Activated CD8-positive, alpha-beta T cell treated with anti-CD3 and anti-CD28 coated beads for 36 hours (primary cell): ENCODE results near the gene GALNT7. TPM values are rescaled to one million over a fixed set of nuclear protein-coding genes. Genes with fewer than 3 reads are reported as not detected.
A peak's percentile ranks its signal among the peaks of the same experiment; 100 is the strongest.

Experiments used
- ATAC-seq: fragments of 200-7000 bp; cut with Tn5 transposase; one replicate; pipeline ENCODE4 v1.10.0; 2021; ENCODE audit warnings: mild to moderate bottlenecking, moderate library complexity
- CTCF ChIA-PET: fragments of 350-600 bp; sonication (Branson Sonifier 250); formaldehyde crosslinking; loops from one replicate; lab custom pipeline; 2021; ENCODE audit warnings: antibody characterized with exemption; lab: Charles Lee
- POLR2A ChIA-PET: fragments of 350-600 bp; sonication (Branson Sonifier 250); formaldehyde crosslinking; loops from one replicate; lab custom pipeline; 2021; ENCODE audit warnings: antibody characterized with exemption; lab: Charles Lee
- DNase-seq: peaks from one replicate; pipeline ENCODE4 v3.0.0-alpha.2; 2020
- H3K27ac Mint-ChIP-seq: one replicate; pipeline ENCODE4 v1.8.0; 2021; ENCODE audit warnings: mild to moderate bottlenecking, mixed read lengths
- H3K27me3 Mint-ChIP-seq: one replicate; pipeline ENCODE4 v1.8.0; 2021; ENCODE audit warnings: mixed read lengths
- H3K36me3 Mint-ChIP-seq: one replicate; pipeline ENCODE4 v1.8.0; 2021; ENCODE audit warnings: low read depth, mixed read lengths
- H3K4me1 Mint-ChIP-seq: one replicate; pipeline ENCODE4 v1.8.0; 2021; ENCODE audit warnings: low read depth, mixed read lengths
- H3K4me3 Mint-ChIP-seq: one replicate; pipeline ENCODE4 v1.8.0; 2021; ENCODE audit warnings: mild to moderate bottlenecking, moderate library complexity, mixed read lengths
- H3K9me3 Mint-ChIP-seq: one replicate; pipeline ENCODE4 v1.8.0; 2021; ENCODE audit warnings: mixed read lengths
- intact Hi-C: fragments of 100-400 bp; cut with micrococcal nuclease; formaldehyde crosslinking; loops from one replicate; pipeline ENCODE4 v1.10.0; 2022
- total RNA-seq, 2 experiments: library from RNA; stranded (reverse); gene quantifications; one replicate each; pipeline ENCODE4 v1.2.3, GENCODE V29; 2021
- TF ChIP-seq, protein P1 (sequence below): fragments of 200-600 bp; IDR thresholded peaks from one replicate; pipeline ENCODE4 v1.8.0; 2022; ENCODE audit warnings: antibody characterized with exemption, mild to moderate bottlenecking

GALNT7 gene
- total RNA-seq, 2 experiments from 2014 or later = 10.2 to 10.4 TPM

GRCh38 chr4:173202395-173202794 lies 33.8 kb downstream of the GALNT7 start:
- H3K4me1 Mint-ChIP-seq = peaks cover 15% of the 10 kb centered on the region
- peaks cover 13% of the 10 kb centered on the region for H3K36me3 Mint-ChIP-seq
- no peak overlapping the region for H3K4me3 Mint-ChIP-seq
- no peak for ATAC-seq
- intact Hi-C loops = no loop called here
- ChIA-PET POLR2A (interaction anchor here (0.7 kb wide), 1 partner anchor 55 kb away, joined by 3 read pairs; no protein-coding TSS in a partner anchor), CTCF (interaction anchor here (1.4 to 1.6 kb wide), 2 partner anchors 10 to 86 kb away, joined by 3 to 4 read pairs; no protein-coding TSS in a partner anchor)
- H3K27ac Mint-ChIP-seq = no peak overlapping the region
- TF ChIP-seq, protein P1, sequence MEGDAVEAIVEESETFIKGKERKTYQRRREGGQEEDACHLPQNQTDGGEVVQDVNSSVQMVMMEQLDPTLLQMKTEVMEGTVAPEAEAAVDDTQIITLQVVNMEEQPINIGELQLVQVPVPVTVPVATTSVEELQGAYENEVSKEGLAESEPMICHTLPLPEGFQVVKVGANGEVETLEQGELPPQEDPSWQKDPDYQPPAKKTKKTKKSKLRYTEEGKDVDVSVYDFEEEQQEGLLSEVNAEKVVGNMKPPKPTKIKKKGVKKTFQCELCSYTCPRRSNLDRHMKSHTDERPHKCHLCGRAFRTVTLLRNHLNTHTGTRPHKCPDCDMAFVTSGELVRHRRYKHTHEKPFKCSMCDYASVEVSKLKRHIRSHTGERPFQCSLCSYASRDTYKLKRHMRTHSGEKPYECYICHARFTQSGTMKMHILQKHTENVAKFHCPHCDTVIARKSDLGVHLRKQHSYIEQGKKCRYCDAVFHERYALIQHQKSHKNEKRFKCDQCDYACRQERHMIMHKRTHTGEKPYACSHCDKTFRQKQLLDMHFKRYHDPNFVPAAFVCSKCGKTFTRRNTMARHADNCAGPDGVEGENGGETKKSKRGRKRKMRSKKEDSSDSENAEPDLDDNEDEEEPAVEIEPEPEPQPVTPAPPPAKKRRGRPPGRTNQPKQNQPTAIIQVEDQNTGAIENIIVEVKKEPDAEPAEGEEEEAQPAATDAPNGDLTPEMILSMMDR = no peak
- H3K27me3 Mint-ChIP-seq = no peaks in the 10 kb centered on the region
- peaks cover 10% of the 10 kb centered on the region for H3K9me3 Mint-ChIP-seq
- no peak for DNase-seq

DNA sequence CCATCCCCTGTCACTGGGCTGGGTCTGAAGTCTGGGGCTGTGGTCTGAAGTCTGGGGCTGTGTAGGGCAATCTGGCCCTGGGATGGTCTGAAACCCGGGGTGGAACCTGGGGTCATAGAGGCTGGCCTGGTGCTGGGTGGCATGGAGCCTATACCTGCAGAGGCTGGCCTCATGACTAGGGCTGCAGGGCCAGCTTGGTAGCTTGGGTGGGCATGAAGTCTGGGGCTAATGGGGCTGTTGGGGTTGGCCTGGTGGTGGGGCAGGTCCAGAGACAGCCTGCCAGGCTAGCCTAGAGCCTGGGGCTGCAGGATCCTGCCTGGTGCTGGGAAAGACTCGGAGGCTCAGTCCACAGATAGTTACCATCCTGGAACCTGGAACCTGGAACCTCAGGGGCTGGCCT lies 37.0 kb downstream of the GALNT7 start:
- ATAC-seq (no peak), DNase-seq (no peak)
- Mint-ChIP-seq H3K4me1 (peaks cover 8% of the 10 kb centered on the region), H3K27me3 (no peaks in the 10 kb centered on the region), H3K9me3 (peaks cover 10% of the 10 kb centered on the region), H3K27ac (no peak overlapping the region), H3K4me3 (no peak overlapping the region), H3K36me3 (peaks cover 17% of the 10 kb centered on the region)
- CTCF ChIA-PET = interaction anchor here (1.6 kb wide), 1 partner anchor 37 kb away, joined by 3 read pairs; no protein-coding TSS in a partner anchor
- POLR2A ChIA-PET = no interaction called here
- intact Hi-C loops = no loop called here
- TF ChIP-seq, protein P1 = no peak

DNA sequence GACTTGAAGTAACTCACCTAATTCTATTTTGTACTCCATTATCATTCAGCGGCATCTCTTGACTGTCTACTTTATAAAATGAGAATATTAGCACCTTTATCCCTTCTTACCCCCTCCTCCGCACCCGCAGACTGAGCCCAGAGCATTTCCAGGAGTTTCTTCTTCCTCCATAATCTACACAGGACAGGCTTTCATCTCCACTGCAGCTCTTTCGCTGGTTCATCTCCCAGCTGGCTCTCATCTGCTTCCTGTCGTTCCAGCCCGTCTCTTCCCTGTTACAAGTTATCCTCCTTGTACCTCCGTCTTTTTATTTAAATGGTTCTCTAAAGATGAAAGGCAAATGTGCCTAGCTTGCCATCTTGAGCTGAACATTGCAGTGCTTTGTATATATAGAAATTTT lies 39.8 kb downstream of the GALNT7 start:
- POLR2A ChIA-PET = no interaction called here

GRCh38 chr4:173211222-173211621 lies 42.6 kb downstream of the GALNT7 start:
- no peak overlapping the region for H3K4me3 Mint-ChIP-seq
- ChIA-PET CTCF (no interaction called here), POLR2A (no interaction called here)
- no peak for DNase-seq
- H3K4me1 Mint-ChIP-seq = peaks cover 20% of the 10 kb centered on the region
- H3K27me3 Mint-ChIP-seq = no peaks in the 10 kb centered on the region
- H3K27ac Mint-ChIP-seq = no peak overlapping the region
- H3K9me3 Mint-ChIP-seq = no peaks in the 10 kb centered on the region
- intact Hi-C loops = no loop called here
- TF ChIP-seq, protein P1 = no peak
- no peak for ATAC-seq
- peaks cover 4% of the 10 kb centered on the region for H3K36me3 Mint-ChIP-seq

More for the DNA sequence above, 39.8 kb downstream of the GALNT7 start:
- no peak overlapping the region for H3K4me3 Mint-ChIP-seq
- intact Hi-C loops = no loop called here
- no peaks in the 10 kb centered on the region for H3K27me3 Mint-ChIP-seq
- H3K36me3 Mint-ChIP-seq = peaks cover 16% of the 10 kb centered on the region
- ATAC-seq (no peak), DNase-seq (no peak)
- CTCF ChIA-PET = no interaction called here
- peaks cover 10% of the 10 kb centered on the region for H3K9me3 Mint-ChIP-seq
- no peak overlapping the region for H3K27ac Mint-ChIP-seq
- peaks cover 21% of the 10 kb centered on the region for H3K4me1 Mint-ChIP-seq
- TF ChIP-seq, protein P1 = no peak

DNA sequence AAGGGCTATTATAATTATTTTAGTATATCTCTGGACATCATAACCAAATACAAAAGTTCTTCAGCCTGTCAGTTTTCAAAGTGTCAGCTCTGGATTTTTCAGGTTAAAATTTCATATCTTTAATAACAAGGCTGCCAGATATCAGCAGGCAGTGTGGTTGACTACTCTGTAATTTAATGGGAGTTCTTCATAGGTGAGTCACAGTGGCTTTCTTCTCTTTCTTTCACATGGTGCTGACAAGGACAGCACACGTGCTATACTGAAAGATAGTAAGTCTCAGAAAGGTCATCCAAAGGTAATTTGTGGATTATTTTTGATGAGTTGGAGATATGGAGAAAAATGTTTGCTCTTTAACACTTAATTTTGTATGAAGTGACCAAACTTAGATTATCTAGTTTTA lies 43.2 kb downstream of the GALNT7 start:
- peaks cover 4% of the 10 kb centered on the region for H3K36me3 Mint-ChIP-seq
- DNase-seq = no peak
- ChIA-PET CTCF (no interaction called here), POLR2A (no interaction called here)
- H3K27me3 Mint-ChIP-seq = no peaks in the 10 kb centered on the region
- no peaks in the 10 kb centered on the region for H3K9me3 Mint-ChIP-seq
- no peak overlapping the region for H3K27ac Mint-ChIP-seq
- intact Hi-C loops = no loop called here
- TF ChIP-seq, protein P1 = no peak
- no peak overlapping the region for H3K4me3 Mint-ChIP-seq
- H3K4me1 Mint-ChIP-seq = peaks cover 17% of the 10 kb centered on the region
- peak; percentile 81 for ATAC-seq
